GM12892 (cell line): ENCODE measurements around the gene MTA2. TPM values are rescaled to one million over a fixed set of nuclear protein-coding genes. Genes with fewer than 3 reads are reported as not detected.
A peak's percentile ranks its signal among the peaks of the same experiment; 100 is the strongest.
"Not testable (repeated sequence)": the region's sequence is repeated elsewhere in the genome, so short reads cannot be mapped to it uniquely, and the experiment has no call there.

ENCODE experiments used
- DNase-seq: peaks from one replicate; pipeline ENCODE4 v3.0.0; 2011; ENCODE audit not compliant: insufficient read length
- FAIRE-seq: peaks from 2 replicates; lab custom pipeline; 2011; peaks lifted over from hg19 to GRCh38; lab: Jason Lieb, UNC
- POLR2A ChIP-seq: IDR thresholded peaks from 2 replicates; pipeline ENCODE4 v1.6.1; 2011; ENCODE audit warnings: low read depth, low read length, control low read depth
- POLR2AphosphoS5 ChIP-seq: IDR thresholded peaks from 2 replicates; pipeline ENCODE4 v1.6.1; 2011; ENCODE audit warnings: low read depth, low read length, control low read depth
- TAF1 ChIP-seq: IDR thresholded peaks from 2 replicates; pipeline ENCODE4 v1.6.1; 2011; ENCODE audit warnings: low read depth, mild to moderate bottlenecking, control low read depth, low read length, borderline replicate concordance
- polyA plus RNA-seq: library from polyadenylated mRNA; unstranded; fragments of >200 nt; gene quantifications from one replicate; pipeline ENCODE4 v1.2.1, GENCODE V29; 2012; ENCODE audit warnings: missing spikeins, inconsistent platforms; ENCODE audit not compliant: missing spikeins

MTA2 gene
- polyA plus RNA-seq, result 111 TPM

- DNase-seq, result peak; percentile 95
- TF ChIP-seq POLR2AphosphoS5 (peak; percentile 71), POLR2A (peak; percentile 82), TAF1 (0 out of 2 replicates have a peak, but pooled peaks have one; percentile 46)
- peak; percentile 99 for FAIRE-seq
Observed at GRCh38 chr11:62601372-62602140, at the start of gene MTA2. Gene MTA2 (minus strand): TSS chr11:62601865. CDS start chr11:62601450, 415 bp downstream.

GRCh38 chr11:62650283-62650682, 48.6 kb upstream of the MTA2 start:
- not testable (repeated sequence) for DNase-seq, FAIRE-seq

GRCh38 chr11:62649486-62649885, 47.8 kb upstream of the MTA2 start:
- TF ChIP-seq TAF1 (no peak), POLR2A (no peak), POLR2AphosphoS5 (no peak)
- FAIRE-seq, result no peak
- no peak for DNase-seq

- FAIRE-seq (no peak), DNase-seq (no peak)
- TF ChIP-seq POLR2A (no peak), POLR2AphosphoS5 (no peak), TAF1 (no peak)
Observed at GRCh38 chr11:62648967-62649364, 47.3 kb upstream of the MTA2 start.

- TF ChIP-seq TAF1, result no peak
- TF ChIP-seq POLR2AphosphoS5, result no peak
- TF ChIP-seq POLR2A, result no peak
- DNase-seq (no peak), FAIRE-seq (no peak)
Observed at GRCh38 chr11:62648185-62648966, 46.7 kb upstream of the MTA2 start.

- FAIRE-seq (no peak), DNase-seq (no peak)
- TF ChIP-seq POLR2AphosphoS5 (no peak), TAF1 (no peak), POLR2A (no peak)
Observed at GRCh38 chr11:62647609-62648005, 45.9 kb upstream of the MTA2 start.

GRCh38 chr11:62646825-62647608, 45.4 kb upstream of the MTA2 start:
- FAIRE-seq, result no peak
- no peak for TF ChIP-seq TAF1
- TF ChIP-seq POLR2AphosphoS5, result no peak
- no peak for TF ChIP-seq POLR2A

GRCh38 chr11:62645946-62646824, 44.5 kb upstream of the MTA2 start, which contains the start of gene GANAB:
Gene GANAB (minus strand): TSS chr11:62646613. CDS start chr11:62646599, 14 bp downstream.
- TF ChIP-seq POLR2A (peak; percentile 92), TAF1 (peak; percentile 94), POLR2AphosphoS5 (peak; percentile 88)
- peak; percentile 100 for DNase-seq
- FAIRE-seq, result peak; percentile 99

More at GRCh38 chr11:62646825-62647608, 45.4 kb upstream of the MTA2 start:
- DNase-seq, result no peak

GRCh38 chr11:62645671-62645945, 43.9 kb upstream of the MTA2 start:
- no peak for FAIRE-seq
- TF ChIP-seq POLR2AphosphoS5, result no peak
- no peak for TF ChIP-seq POLR2A
- no peak for TF ChIP-seq TAF1
- no peak for DNase-seq

- TF ChIP-seq POLR2A (no peak), POLR2AphosphoS5 (no peak), TAF1 (no peak)
- FAIRE-seq (no peak), DNase-seq (no peak)
Observed at GRCh38 chr11:62644220-62644619, 42.6 kb upstream of the MTA2 start.

GRCh38 chr11:62632492-62632891, 30.8 kb upstream of the MTA2 start:
- TF ChIP-seq TAF1 (no peak), POLR2A (no peak)
- FAIRE-seq (no peak), DNase-seq (no peak)
